HG03103 (cell line): ENCODE data around the gene TRIM17.

Source experiments
- ATAC-seq: cut with Tn5 transposase; IDR thresholded peaks from one replicate; pipeline ENCODE4 v1.9.1; 2021; ENCODE audit warnings: low read depth; ENCODE audit not compliant: unreplicated experiment

TRIM17 gene

GRCh38 chr1:228370941-228371740 lies 45.5 kb downstream of the TRIM17 start:
- ATAC-seq = no peak

- no peak for ATAC-seq
These were observed 46.2 kb downstream of the TRIM17 start for GRCh38 chr1:228370439-228370940.

DNA sequence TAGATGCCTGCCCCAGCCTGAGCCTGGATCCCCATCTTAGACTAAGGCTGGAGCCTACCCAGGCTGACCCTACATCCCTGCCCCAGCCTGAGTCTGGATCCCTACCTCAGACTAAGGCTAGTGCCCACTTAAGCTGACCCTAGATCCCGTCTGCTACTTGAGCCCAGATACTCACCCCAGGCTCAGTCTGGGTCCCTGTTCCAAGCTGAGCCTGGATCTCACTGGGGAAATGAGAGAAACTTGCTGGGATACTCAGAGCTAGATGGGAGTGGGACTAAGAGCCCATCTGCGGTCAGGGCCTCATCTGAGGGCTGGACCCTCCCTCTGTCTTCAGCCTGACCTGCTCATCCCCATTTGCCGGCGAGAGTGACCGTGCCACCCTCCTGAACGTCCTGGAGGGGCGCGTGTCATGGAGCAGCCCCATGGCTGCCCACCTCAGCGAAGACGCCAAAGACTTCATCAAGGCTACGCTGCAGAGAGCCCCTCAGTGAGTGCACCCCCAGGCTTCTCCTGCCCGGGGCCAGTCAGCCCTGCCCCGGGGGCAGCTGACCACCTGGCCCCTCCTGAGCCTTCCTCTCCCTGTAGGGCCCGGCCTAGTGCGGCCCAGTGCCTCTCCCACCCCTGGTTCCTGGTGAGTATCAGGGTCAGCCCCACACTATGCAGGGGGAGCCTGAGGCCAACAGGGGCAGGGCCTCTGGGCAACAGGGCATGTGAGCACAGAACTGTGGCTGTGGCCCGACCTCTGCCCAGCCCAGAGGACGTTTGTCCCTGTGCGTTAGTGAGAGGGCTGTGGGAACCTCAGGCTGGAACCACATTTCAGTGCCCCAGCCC lies 46.8 kb downstream of the TRIM17 start:
- no peak for ATAC-seq

- no peak for ATAC-seq
These were observed 47.7 kb downstream of the TRIM17 start for GRCh38 chr1:228368801-228369607.

DNA sequence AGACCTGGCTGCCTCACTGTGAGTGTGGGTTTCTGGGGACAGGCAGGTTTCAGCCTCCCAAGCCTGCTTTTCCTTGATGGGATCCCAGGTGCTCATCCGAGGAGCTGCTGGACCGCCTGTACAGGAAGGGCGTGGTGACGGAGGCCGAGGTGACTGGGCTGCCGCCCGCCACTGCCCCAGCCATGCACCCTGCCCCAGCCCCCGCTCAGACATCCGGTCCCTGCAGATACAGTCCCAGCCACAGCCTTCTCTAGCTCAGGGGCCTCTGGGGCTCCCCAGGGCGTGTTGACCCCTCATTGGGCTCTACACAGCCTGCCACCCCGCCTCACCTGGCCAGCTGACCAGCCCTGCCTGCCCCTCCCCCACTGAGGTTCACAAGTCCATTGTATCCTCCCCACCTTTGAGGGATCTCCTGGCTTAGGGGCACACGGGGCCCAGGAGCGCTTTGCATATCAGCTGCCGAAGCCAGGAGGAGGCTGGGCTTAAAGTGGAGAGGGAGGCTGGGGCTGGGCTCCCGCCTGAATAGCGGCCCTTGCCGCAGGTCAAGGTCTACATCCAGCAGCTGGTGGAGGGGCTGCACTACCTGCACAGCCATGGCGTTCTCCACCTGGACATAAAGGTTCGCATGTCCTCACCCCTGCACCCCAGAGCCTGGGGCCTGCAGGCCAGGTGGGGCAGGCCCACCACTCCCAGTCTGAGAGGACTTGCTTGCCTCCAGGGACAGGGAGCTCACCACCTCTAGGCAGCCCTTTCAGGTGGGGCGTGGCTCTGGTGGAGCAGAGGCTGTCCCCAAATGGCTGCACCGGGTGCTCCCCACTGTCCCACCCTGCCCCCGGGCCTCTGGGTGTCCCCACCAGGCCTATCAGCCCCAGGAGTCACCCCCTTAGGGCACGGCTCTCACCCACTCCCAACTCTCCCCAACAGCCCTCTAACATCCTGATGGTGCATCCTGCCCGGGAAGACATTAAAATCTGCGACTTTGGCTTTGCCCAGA lies 48.6 kb downstream of the TRIM17 start:
- ATAC-seq = no peak

DNA sequence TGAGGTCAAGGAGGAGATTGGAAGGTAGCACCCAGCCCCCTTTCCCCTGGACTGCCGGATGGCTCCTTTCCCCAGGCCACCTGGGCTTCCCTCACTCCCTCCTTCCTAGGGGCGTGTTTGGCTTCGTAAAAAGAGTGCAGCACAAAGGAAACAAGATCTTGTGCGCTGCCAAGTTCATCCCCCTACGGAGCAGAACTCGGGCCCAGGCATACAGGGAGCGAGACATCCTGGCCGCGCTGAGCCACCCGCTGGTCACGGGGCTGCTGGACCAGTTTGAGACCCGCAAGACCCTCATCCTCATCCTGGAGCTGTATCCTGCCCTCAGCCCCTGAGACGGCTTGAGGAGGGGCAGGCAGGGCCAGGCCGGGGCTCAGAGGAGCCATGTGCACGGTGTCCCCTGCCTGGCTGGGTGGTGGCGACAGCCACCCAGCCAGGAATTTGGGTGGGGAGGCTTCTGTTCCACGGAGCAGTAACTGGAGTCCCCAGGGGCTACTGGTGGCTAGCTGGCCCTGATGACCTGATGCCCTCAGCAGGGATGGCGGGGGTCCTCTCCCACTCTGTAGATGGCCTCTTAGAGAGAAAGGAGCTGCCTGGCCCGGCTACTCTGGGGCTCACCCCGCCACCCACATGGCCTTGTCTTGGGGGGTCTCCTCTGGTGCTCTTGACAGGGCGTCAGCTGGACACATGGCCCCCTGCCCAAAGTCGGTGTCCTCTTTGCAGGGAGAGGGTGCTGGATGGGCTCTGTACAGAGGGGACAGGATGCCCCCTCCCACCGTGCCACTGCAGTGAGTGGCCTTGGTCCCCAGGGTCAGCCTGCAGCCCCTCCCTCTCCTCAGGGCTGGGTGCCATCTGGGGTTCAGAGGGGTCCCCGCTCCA lies 49.6 kb downstream of the TRIM17 start:
- ATAC-seq = no peak

DNA sequence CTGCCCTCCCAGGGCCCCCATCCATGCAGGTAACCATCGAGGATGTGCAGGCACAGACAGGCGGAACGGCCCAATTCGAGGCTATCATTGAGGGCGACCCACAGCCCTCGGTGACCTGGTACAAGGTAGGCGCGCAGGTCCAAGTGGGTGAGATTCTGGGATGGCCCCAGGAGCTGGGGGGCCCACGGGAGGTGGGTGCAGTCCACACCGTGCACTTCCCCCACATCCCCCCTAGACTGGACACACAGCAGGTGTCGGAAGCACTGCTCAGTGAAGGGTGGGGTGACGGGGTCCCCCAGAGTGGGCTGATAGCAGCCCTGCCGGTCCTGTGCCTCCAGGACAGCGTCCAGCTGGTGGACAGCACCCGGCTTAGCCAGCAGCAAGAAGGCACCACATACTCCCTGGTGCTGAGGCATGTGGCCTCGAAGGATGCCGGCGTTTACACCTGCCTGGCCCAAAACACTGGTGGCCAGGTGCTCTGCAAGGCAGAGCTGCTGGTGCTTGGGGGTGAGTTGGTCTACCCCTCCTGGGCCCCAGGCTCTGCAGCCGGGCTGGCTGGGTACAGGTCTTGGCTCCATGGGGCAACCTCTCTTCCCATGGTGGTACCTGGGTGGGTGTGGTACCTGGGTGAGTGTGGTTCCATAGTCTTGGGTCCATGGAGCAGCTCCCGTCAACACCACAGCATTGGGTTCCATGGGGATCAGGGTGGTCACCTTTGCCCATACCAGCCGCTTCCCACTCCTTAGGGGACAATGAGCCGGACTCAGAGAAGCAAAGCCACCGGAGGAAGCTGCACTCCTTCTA lies 50.4 kb downstream of the TRIM17 start:
- ATAC-seq = no peak

DNA sequence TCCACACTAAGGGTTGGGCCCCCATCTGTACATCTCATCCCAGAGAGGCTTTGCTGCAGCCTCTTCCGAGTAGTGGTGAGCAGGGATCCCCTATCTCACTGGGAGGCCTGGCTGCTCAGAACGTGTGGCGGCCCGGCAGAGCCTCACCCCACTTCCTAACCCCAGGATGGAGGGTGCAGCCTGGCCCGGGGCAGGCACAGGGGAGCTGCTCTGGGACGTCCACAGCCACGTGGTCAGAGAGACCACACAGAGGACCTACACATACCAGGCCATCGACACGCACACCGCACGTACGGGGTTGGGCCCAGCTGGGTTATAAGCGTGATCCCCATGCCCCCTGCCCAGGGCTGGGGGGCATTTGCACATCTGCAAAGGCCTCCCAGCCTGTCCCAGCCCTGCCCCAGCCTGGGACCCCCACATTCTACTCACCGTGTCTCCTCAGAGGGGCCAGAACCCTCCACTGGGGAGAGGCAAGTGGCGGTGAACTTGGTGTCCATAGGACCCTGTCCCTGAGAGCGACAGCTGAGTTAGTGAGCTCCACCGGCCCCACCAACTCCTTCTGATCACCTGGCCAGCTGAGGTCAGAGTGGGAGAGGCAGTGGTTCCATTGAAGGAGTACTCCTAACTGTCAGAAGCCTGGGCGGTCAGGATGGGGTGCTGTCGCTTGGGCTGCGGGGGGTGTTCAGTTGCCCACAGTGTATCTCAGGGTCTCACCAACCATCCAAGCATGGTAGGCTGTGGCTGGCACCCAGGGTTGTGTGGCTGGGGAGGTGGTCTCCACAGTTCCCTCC lies 51.2 kb downstream of the TRIM17 start:
- ATAC-seq = no peak

- no peak for ATAC-seq
These were observed 51.9 kb downstream of the TRIM17 start for GRCh38 chr1:228364706-228365213.

DNA sequence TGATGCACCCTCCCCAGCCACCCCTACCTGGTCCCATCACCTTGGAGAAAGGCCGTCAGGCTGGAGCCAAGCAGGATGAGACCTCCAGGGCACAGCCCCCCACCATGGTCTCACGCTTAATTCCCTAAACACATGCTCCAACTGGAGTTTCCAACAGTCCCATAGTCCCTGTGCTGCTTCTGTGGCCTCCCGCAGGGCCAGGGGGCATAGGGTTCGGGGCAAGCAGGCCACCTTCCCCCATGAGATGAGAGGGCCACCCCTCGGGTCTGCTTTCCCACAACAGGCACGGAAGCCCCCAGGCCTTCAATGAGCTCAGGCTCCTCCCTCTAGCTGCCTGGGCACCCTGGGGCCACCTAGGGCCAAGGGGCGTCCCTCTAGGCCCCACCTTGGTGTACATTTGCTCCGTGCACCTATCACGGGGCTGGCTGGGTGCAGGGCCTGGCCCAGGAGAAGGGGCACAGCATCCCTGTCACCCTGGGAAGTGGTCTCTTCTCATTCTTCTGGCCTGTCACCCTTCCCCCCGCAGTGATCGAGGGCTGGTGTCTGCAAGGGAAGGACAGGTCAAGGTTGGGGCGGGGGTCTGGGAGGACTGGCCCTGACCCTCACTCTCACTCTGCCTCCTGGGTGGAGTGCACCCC lies 52.5 kb downstream of the TRIM17 start:
- no peak for ATAC-seq

DNA sequence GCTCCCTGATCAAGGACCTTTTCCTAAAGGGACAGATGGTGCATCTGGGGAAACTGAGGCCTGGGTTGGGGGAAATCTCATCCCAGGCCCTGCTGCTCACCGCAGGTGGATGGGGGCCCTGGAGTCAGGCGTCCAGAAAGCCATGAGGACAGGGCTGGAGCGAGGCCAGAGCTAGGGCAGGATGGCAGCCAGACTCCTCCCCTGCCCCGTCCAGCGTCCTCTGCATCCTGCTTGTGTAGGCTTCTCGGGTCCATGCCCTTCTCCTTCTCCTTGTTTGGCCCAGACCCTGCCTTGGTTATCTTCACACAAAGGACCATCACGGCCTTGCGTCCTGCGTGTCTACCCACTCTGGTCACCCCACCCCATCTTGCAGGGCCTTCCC lies 53.0 kb downstream of the TRIM17 start:
- ATAC-seq = no peak

- ATAC-seq = no peak
These were observed 53.7 kb downstream of the TRIM17 start for GRCh38 chr1:228362884-228363450.

DNA sequence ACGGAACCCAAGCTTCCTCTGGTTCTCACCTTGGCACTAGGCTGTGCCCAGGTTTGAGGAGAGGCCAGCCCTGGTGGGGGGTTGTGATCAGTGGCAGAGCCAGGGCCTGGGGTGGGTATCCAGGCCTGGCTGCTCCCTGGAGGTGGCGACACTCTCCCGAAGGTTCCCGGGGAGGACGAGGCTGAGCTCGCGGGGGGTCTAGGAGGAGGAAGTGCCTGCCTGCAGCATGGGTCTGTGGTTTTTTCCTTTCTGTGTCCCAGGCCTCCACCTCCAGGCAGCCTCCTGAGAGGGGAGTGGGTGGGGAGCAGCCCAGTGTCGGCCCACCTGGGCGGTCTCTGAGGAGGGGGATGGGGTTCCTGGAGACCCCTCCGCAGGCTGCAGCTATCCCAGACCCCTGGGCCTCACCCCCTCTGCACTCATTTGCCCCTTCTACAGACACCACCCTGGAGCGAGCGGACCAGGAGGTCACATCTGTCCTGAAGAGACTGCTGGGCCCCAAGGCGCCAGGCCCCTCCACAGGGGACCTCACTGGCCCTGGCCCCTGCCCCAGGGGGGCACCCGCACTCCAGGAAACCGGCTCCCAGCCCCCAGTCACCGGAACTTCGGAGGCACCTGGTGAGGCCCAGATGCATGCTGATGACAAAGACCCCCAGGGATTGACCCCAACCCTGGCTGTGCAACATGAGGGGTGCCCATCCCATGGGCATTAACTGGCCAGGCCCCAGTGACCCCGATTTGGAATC lies 54.3 kb downstream of the TRIM17 start:
- no peak for ATAC-seq

GRCh38 chr1:228361314-228362140 lies 55.1 kb downstream of the TRIM17 start:
- ATAC-seq = no peak
